ENCODE data around the gene GSG1.

The GSG1 gene

DNA sequence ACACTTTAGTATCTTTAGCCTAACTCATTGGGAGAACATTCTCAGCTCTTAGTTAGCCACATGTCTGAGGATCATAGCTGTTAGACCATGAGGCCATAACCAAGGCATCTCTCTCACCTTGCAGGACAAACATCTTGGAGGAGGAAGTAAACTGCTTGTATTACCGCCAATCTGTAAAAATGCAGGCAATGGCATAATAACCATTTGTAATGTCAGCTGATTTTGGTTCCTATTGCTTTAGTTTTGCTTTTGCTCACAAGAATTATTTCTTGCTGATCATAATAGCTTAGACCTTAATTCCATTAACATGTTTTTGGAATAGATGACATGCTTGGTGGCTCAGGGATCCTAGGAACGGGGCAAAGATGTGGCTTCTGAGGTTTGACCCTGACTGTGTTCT is 16.4 kb upstream of the GSG1 start:
- no peak for DNase-seq

DNA sequence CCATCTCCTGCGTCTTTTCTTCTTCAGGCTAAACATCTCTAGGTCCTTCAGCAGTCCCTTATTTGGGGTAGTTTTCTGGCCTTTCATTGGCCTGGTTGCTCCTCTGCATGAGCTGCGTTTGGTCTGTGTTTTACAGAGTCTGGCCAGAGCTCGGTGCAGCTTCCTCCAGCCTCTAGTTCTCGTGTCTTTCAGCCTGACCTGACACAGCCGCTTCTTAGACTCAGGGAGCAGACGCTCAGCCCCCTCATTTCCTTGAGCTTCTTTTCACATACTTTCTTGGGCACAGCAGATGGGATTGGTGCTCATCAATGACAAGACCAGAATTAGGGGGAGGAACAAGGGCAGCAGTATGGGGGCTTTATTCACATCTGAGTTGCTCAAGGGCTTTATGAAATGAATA is 13.6 kb upstream of the GSG1 start:
- DNase-seq, result no peak

DNA sequence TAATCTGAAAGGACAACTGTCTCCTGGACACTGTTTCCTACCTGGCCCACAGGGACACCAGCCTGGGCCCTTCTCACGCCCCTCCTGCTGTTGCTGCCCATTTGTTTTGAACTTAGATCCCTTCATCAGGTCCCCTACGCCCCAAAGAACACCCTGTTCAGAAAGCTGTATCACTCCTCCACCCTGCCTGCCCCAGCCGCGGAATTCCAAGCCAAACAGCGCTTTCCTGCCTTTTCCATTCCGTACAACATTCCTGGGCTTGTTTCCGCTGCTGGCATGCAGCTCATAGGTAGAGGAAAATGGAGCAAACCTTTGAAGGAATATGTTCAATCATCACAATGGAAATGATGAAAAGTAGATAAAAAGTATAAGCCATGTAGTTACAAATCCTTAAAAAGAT is 12.8 kb upstream of the GSG1 start:
- no peak for DNase-seq

DNA sequence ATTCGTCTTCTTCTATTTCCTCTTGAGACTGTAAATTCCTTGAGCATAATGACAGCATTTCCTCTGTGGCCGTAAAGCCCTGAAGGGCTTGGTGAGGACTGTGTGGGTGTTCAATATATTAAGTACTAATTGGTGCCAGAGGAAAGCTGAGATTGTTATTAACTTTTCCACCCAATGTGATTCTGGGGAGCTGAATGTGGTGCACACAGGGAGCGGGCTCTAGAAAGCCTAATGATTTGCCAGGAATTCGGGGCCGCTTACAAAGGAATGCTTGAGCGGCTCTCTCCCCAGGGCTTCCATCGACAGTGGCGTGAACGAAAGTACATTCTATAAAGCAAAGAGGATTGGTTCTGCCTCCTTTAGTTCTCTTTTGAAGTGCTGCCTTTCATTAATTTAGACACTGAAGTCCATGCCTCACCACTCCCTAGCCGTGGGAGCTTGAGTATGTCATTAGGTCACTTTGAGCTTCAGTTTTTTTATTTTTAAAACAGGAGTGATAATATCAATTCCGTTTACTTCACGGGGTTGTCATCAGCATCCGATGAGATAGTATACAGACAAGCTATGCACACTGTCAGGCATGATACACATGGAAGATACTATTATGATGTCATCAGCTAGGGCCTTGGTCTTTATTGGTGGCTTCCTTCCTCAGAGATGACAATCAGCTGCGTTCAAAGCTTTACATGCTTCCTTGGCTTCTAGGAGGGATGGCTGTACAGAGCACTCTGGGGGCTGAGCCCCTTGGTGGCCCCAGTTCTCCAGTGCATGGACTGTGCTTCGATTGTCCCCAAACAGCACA is 11.0 kb upstream of the GSG1 start:
- DNase-seq, result no peak

DNA sequence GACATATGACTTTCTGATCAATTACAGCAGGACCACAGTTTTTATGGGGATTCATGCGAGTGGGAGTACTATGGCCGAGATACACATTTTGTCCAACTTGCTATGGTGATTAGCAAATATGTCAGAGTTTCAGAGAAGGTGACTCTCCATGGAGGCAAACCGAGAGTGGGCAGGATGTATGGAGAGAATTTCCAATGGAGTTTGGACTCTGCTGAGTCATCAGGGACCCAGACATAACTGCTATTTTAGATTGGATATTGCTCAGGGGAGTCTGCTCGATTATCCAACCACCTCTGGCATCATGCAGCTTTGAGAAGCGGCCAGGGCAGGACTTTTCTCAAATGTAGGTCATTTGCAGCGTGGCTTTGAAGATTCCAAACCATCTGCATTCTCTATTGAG is 9.5 kb upstream of the GSG1 start:
- no peak for DNase-seq

GRCh38 chr12:13106666-13107065 is 3.2 kb upstream of the GSG1 start:
- DNase-seq, result no peak

- no peak for DNase-seq
These were observed 2.3 kb upstream of the GSG1 start for GRCh38 chr12:13105781-13106180.

- DNase-seq, result no peak
These were observed 942 bp upstream of the GSG1 start for GRCh38 chr12:13104409-13104808.

DNA sequence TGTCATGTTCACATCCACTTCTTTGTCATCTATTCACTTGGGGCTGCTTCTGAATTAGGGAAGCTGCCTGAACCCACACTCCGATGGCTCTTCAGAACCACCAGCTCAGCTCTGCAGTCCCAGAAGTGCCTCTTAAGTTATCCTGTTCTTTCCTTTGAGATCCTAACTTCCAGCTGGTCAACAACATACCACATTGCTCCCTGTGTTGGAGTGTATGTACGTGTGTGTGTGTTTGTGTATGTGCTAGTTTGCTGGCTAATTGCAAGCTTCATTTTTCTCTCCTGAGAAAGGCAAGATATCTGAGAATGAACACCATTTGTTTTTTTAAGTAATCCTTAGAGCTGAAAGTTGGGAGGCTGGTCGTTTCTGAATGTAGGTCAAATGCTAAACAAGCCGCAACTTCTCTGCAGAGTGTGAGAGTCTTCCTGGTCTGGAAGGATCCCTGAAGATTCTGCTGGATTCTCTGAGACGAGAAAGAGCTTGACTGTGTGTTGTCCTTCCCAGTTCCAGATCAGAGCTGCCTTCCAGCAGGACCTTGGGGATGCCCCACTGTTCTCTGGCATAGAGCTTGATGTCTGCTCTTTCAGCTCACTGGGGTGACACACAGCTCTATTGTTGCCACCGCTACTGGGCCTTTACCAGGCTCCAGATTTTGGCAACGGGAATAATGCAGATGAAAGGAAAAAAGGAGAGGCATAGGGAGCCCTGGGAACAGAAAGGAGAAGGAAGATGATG is 839 bp downstream of the GSG1 start:
- no peak for DNase-seq

DNA sequence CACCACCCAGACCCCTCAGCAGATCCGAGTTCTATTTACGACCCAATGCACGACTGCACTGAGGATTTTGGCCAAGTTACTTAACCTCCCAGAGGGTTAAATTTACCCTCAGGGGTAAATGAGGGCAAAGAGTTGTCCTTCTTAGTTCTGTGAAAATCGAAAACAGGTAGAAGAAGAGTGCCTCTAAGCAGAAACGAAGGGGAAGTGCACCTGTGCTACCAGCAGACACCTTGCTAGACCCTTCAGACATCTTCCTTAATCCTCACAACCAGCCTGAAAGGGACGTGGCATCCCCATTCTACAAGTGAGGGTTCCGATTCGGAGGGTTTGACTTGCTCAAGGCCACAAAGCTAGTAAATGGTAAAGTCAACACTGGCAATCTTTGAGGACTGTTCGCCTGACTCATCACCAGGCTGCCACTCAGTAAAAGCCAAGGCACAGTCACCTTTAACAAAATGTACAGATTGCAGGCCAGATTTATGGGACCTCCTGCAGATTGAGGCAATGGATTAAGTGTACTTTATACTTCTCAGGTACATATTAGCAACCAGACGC is 1.6 kb downstream of the GSG1 start:
- no peak for DNase-seq

DNA sequence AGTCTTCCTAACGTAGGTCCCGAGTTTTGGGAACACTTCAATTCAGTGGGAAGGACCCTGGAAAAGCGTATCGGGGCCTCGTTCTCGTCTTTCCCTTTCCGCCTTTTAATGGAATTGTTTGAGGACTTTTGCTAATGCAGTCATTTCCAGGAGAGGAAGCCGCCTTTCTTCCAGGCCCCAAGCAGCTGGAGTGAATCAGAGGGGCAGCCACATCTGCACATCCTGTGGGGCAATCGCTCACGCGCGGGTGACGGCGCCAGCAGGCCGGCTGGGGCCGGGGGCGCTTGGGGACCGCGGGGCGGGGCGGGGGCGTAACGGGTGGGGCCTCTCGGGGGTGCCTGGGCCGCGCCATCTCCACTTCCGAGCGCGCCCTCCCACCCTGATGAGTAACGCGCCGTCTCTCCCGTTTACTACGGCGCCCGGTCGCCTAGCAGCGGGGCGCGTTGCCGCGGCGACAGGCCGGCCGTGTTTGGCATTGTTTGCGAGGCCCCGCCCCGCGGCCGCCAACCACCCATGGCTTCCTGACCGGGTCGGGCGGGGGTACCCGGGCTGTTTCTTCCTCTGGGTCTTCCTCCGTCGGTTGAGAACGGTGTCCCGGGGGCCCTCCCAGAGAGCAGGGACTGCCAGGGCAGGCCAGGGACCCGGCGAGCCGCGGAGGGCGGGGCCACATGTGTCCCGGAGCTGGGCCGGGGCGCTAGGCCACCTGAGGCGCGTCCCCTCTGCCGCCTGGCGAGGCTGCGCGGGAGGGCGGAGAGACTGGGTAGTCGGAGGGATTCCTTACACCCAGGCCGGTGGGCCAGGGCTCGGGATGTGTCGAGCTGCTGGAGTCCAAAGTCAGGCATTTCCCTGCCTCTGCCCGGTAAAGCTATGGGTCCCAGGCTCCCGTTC is 2.3 kb downstream of the GSG1 start:
- DNase-seq, result peak; percentile 77

DNA sequence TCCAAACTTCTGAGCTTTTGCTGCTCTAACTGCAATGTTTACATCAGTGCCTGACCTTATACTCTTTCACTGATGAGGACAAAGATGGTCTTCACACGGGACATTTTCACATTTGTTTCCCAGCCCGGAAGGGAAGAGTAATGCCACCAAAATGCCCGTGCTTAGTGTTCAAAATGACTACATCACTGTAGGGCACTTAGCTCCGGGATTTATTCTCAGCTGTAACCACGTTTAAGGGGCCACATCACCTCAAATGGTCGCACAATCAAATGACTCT is 2.9 kb downstream of the GSG1 start:
- DNase-seq, result no peak

DNA sequence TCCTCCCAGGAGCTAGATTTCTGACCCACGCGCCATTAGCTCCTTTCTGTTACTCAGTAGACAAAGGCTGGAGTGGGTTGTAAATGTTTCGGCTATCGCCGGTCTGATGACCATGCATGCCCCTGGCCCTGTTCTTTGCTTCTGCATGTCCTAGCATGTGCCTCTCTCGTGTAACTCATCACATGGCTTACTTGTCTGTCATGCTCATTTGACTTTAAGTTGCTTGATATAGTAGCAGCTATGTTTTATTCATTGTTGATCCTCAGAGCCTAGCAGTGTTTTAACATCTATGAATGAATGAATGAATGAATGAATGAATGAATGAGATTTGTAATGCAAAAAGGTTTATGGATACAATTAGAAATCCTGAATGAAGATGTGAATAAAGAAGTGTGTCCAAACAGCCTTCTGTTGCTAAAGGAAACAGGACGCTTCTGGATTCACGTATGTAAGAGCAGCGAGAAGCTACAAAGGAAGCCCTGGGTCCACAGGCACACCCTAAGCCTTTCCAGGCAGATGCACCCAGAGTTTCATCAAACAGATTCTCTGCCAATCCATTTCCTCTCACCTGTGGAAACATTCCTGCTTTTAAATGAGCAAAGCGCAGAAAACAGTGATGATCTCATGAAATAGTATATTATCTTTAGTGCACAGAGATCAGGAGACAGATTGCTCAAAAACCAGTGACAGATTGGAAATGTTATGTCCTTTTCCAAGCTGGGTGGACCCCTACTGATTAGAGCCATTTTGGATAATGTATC is 3.4 kb downstream of the GSG1 start:
- no peak for DNase-seq

GRCh38 chr12:13099066-13099843 is 4.2 kb downstream of the GSG1 start:
- no peak for DNase-seq

DNA sequence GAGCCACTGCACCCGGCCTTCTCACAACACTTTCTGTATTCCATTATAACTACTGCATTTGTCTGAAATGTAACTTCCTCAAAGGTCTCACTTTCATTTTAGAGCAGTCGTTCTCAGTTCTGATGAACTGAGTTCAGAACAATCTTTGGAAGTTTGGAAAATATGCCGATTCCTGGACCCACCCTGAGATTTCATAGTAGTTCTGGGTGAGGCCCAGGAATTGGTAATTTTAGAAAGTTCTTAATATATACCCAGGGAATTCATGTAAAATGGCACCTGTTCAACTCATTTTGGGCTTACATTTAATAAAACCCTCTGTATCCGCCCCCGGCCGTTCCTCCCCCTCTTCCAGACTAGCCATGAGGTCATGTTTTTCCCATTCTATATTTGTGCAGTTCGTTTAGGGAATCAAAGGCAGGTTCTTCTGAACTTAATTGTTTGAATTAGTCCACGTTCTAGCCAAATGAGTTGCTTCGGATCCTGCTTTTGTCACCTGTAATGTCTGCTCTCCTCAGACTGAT is 5.9 kb downstream of the GSG1 start:
- DNase-seq, result no peak

DNA sequence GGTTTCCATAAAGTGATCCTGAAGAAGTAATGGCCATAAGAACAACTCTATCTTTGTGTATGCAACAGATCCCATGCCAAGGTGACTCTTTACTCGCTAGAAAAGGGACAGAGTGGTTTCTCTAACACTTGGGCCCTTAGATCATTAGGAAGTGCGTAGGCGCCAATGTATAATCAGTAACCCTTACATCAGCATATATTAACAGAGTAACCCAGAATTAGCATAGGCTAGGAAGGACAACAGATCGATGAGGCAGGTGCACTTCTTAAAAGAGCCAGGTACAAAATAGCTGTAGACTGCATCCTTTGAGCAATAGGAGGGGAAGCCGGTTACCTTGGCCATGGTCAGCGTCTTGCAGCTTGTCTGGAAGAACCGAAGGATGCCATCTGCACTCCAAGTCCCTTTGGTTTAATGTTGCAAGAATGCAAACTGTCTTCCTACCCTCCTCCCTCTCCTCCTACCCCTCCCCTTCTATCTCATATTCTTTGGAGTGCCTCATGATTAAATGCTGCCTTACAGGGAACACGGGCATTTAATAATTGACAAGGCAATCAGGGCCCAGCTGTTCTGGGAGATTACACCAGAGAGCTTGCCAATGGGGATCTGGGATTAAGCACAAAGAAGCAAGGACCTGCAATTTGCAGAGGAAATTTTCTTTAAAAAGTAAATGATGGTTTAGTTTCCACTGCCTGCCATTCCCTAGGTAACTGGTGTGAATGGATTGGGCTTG is 8.0 kb downstream of the GSG1 start:
- no peak for DNase-seq

DNA sequence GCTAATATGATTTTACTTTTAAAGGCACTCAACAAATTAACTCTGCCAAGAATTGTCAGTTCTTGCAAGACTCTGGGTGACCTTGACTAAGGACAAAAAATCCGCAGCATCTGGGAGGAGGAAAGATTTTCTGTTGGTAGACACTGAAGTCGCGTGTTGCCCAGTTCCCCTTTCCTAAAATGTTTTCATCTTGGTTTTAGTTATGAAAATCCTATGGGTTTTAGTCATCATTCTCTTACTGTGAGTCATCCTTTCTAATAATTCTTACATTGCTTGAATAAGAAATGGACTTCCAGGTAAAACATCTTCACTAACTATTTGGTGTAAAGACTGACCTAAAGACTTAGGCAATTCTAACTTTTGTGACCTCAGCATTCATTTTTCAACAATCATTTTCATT is 9.1 kb downstream of the GSG1 start:
- DNase-seq, result no peak

DNA sequence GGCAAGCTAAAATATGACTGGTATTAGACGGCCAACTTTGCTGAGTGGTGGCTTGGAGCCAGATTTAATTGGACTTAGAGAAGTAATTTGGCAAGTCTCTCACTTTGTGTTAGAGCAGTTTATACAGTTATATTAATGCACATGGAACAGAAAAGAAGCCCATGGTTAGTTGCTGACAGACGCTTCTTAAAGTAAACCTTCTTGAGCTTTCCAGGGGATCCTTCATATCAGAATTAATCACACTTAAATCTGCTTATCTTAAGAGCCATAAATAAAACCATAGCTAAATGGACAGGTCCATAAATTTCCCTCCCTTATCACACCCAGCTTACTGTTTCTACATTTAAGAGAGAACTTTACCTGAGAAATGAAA is 9.6 kb downstream of the GSG1 start:
- no peak for DNase-seq

DNA sequence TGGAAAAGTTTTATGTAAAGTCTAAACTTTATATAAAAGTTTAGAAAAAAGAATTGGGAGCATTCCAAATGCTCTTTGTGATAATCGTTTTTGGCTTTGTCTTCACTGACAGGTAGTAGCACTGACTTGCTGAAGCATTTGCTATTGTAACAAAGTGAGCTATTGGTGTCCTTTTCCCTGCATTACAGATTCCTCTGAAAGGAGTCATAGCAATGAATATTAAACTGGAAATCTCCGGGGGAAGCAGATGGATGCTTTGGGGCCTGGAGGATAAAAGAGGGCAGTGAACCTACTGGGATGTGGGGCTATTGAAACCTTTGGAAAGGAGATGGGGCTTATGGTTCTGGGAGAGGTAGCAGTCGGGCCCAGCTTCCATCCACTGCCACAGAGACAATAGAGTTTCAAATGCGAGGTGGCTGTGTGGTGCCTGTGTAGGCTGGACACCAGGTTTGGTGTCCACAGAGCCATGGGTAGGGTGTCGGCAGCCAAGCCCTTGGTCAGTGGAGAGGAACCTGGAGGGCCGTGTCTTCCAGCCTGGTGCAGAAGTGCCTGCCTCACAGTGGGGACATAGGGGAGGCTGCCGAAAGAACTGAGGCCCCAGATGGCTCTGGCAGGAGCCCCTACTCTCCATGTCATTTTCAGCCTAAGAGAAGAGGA is 10.1 kb downstream of the GSG1 start:
- no peak for DNase-seq

DNA sequence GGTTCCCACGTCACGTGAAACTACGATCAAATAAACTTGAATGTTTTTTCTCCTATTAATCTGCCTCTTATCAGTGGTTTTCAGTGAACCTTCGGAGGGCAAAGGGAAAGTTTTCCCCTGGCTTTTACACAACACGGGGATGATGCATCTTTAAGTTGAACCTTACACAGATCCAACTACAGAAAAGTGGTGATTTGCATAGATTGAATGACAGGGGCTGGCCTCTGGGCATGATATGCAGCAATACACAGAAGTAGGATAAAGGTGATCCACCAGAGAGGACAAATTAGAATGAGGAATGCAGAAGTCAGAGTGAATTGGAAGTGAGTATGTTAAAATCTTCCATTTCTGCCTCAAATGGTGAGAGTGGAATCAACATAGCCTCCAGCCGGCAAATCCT is 11.6 kb downstream of the GSG1 start:
- no peak for DNase-seq

GRCh38 chr12:13090054-13090453 is 13.4 kb downstream of the GSG1 start:
- DNase-seq, result no peak
